Stimulated activated CD4-positive, alpha-beta T cell treated with anti-CD3 and anti-CD28 coated beads, TNF-alpha, amount 100 ng/mL, for 4 hours (primary cell): ENCODE data around the gene GPR146.

Experiments
- DNase-seq, 3 experiments: peaks; one replicate each; pipeline ENCODE4 v3.0.0-alpha.2; 2020; ENCODE audit warnings: low read depth in 3 of 3

Gene GPR146

DNA sequence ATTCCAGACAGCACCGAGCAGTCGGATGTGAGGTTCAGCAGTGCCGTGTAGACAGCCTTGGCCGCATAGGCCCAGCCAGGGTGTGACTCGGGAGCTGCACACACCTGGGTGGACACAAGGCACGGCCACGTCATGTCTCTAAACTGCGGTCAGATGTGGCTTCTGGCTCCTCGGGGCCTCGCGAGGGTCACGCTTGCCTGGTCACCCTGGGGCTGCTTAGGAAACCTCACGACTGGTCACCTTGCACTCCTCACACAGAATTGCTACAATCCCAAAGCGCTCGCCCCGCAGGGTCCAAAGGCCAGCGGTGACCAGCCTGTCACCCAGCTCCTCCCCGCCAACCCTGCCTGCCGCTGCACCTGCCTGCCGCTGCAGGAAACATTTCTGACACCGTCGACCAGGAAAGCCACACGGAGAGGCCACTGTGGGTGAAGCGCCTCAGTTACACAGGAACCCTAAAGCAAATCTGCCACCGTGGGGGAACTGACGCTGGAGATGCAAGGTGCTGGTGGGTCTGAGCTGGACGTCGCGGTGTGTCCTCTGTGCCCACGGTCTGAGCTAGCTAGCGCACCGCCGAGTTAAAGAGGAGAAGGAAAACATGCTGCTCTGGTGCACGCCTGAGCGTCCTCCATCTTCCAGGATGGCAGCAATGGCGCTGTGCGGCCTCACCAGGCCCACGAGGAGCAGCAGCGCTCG, 48.6 kb downstream of the GPR146 start:
- DNase-seq: no peak

DNA sequence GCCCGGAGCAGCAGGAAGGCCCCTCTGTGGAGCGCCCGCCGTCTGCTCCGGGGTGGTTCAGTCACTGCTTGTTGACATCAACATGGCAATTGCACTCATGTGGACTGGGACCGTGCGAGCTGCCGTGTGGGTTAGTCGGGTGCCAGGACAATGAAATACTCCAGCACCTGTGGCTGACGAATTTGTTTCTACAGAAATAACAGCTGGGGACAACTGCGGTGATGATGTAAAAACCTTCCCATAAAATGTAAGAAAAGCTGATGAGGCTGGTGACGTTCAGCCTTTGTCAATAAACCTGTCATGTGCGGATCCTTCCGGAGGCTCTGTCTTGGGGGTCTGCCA, 49.1 kb downstream of the GPR146 start:
- no peak for DNase-seq

DNA sequence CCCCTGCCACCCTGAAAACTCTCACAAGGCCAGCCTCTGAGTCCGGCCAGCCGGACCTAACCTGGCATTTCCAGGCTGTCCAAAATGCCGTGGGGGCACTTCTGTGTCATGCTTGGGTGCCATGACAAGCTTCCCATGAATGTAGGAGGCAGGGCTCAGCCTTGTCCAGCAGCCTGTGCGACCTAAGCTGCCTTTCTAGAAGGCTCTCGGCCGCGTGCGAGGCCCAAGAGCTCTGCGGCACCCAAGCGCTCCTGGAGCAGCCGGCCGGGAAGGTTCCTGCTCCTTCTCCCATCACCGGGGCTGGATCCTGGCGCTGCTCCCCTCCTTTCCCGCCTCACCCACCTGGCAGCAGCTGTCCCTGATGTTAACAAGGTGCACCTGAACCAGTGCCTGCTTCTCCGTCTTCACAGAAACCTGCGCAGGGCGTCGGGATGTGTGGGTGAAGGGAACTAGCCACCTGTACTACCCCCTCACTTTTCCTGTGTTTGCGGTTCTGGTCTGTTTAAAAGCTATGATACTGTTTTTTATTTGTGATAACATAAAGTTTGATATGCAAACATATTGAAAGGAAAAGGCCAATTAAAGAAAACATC, 49.7 kb downstream of the GPR146 start:
- no peak for DNase-seq

DNA sequence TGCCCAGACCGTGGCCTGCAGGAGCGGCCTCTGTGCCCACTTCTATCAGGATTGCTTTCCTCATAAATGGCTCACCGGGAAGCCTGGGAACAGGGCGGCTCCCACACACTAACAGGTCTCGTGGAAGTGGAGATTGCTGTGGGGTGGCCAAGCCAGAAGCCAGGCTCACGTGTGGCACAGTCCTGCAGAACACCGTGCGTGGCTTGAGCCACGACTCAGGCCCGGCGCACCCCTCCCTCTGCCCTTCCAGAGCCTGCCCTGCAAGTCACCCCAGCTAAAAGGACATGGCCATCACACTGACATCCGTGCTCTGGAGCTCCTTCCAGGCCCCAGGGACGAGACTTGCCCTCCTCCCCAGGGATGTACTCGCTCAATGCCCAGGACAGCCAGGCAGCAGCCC, 50.5 kb downstream of the GPR146 start:
- no peak for DNase-seq

GRCh38 chr7:1095621-1096155, 51.3 kb downstream of the GPR146 start:
- DNase-seq: no peak

GRCh38 chr7:1096156-1097119, 52.1 kb downstream of the GPR146 start:
- DNase-seq: no peak

GRCh38 chr7:1097120-1097504, 52.8 kb downstream of the GPR146 start:
- DNase-seq: no peak

- DNase-seq: no peak
Measured at GRCh38 chr7:1098243-1099153, 54.2 kb downstream of the GPR146 start.

GRCh38 chr7:1099154-1099542, 54.8 kb downstream of the GPR146 start:
- DNase-seq: no peak

DNA sequence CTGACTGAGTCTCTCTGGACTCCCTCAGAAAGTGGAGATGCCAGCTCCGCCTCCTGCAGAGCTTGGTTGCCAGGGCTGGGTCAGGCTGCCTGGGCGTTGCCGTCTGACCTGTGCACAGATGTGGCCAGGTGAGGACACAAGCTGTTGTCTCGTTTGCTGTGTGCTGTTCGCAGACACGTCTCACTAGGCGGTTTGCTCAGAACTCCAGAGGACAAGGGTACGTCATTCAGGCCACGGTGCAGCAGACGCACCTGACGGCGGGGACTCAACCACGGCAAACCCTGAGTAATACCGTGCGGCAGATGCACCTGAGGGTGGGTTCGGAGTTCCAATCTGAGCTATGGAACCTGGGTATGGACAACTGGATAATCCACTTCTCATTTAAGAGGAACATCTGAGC, 55.3 kb downstream of the GPR146 start:
- DNase-seq: no peak

- DNase-seq: no peak
Measured at GRCh38 chr7:1100386-1100785, 56.0 kb downstream of the GPR146 start.

DNA sequence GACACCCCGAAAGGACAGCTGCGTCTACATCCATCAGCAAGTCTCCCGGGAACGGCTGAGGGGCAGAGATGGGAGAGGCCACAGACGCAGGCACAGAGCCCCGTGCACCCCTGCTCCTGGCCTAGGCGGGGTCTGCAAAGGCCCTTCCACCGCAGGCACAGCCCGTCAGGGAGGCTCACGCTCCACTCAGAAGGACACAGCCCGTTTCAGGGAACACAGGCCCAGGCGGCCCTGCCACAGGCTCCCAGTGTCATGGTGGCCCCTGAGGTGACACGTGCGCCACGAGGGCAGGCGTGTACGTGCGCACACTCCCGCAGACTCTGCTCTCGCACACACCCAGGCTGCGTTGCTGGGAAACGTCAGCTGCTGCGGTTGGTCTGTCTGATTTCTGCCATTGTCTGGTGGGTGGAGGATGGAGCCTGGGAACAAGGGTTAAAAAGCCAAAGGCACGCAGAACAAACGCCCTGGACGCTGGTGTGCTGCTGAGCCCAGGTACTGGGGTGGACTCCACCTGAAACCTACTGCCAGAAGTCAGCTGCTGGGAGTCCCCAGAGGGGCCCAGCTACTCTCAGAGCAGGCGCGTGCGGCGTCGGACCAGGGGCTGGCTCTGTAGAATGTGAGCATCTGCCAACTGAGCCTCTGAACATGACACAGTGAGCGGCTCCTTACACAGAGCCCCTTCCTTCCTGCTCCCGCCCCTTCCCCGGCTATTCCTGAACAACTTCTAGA, 56.7 kb downstream of the GPR146 start:
- no peak for DNase-seq

DNA sequence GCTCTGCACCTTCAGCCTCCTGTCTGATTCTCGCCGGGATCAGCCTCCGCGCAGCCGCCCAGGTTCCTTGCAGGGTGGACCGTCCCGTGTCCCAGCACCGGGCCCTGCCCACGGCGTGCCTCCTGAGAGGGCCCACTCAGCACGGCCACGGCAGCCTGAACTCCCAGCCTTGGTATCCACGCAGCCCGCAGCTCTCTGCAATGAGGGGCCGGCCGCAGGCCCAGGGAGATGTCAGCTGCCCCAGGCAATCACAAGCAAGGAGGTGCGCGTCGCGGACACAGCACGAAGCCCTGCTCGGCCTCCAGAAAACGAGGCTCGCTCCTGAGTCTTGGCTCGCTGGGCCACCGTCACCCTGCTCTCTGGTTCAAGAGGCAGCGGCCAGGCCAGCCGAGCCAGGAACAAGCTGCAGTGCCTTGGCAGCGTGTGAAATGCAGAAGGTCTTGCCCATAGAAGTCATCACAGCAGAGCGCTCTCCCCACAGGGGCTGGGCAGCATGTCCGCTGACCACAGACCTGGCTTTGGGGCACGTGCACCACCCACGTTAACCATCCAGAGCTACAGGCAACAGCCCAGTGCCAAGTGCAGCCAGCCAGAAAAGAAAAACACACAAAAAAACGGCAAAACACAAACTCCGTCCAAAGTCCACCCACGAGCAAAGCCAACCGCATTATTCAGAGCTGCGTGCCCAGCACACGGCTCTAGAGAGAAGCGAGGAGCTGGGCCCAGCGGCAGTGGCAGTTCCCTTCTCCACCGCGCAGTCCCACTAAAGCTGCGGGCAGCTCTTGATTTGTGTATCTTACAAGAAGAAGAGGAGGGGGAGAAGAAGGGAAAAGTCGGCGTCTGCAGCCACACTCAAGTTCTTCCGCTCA, 57.5 kb downstream of the GPR146 start:
- no peak for DNase-seq

- no peak for DNase-seq
Measured at GRCh38 chr7:1103009-1103788, 58.9 kb downstream of the GPR146 start.

DNA sequence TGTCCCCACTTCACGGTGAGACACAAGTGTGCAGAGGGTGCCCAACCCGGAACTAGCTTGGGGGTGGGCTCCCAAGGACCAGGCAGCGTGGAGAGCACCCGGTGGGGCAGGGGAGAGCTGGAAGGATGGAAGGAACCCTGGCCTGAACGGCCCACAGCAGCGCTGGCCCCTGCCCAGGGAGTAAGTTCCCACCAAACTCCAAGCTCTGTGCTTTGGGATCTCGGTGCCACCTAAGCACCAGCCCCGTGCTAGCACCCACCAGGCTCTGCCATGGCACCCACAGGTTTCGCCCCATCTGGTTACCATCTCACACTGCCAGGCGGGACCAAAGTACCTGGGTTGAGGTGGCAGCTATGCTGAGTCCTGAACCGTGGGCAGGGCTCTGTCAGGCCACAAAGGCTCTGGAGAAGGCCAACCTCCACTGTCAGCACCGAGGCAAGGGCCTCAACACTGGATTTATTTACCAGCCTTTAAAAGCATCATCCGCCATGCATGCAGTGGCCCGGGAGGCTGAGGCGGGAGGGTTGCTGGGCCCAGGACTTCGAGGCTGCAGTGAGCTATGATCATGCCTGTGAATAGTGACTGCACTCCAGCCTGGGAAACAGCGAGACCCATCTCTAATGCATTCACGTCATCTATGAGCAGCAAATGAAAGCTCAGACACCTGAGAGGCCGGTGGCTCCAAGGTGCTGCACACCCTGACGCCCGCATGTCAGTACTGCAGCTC, 59.6 kb downstream of the GPR146 start:
- no peak for DNase-seq

DNA sequence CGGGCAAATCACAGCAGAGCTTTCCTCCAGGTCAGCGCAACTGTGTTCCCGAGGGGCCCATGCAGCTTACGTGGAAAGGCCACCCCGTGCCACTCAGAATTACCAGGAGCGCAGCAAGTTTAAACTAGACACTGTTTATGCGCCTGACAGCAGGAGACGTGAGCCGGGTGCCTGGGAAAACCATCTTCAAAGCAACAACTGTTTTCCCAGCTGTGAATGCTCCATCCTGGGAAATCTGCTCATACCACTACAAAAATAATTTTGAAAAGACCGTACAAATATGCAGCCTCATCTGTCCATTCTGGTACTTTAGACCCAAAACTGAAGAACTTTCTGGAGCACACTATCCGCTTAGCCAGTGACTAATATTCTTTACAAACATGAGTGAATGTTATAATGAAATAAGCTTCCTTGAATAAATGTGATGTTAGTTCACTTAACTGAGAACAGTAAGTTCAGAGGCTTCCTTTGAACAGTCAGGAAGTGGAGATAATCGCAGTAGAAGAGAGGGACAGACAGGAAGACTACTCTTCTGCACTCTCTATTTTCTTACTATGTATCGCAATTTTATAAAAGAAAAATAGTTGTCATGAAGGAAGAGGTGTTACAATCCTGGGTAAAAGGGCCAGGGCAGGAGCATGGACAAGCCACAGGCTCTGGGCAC, 60.3 kb downstream of the GPR146 start:
- DNase-seq: no peak

GRCh38 chr7:1105189-1105588, 60.8 kb downstream of the GPR146 start:
- DNase-seq: no peak
